GM12891 (cell line): ENCODE results near the gene ABCA1.

ENCODE experiments used
- DNase-seq: peaks from one replicate; pipeline ENCODE4 v3.0.0; 2011; ENCODE audit warnings: low spot score; ENCODE audit not compliant: insufficient read length
- FAIRE-seq: peaks from 2 replicates; lab custom pipeline; 2011; peaks lifted over from hg19 to GRCh38; lab: Jason Lieb, UNC
- PAX5 ChIP-seq: IDR thresholded peaks from 2 replicates; pipeline ENCODE4 v1.6.1; 2011; ENCODE audit warnings: low read length, moderate library complexity, mild to moderate bottlenecking; ENCODE audit not compliant: insufficient read depth, severe bottlenecking
- POLR2A ChIP-seq: IDR thresholded peaks from 2 replicates; pipeline ENCODE4 v1.6.1; 2011; ENCODE audit warnings: low read depth, low read length, control low read depth
- POLR2AphosphoS5 ChIP-seq: IDR thresholded peaks from 2 replicates; pipeline ENCODE4 v1.6.1; 2011; ENCODE audit warnings: low read depth, low read length, control low read depth
- POU2F2 ChIP-seq: IDR thresholded peaks from 2 replicates; pipeline ENCODE4 v1.6.1; 2011; ENCODE audit warnings: low read depth, mild to moderate bottlenecking, control low read depth, low read length, moderate library complexity
- SPI1 ChIP-seq: IDR thresholded peaks from 2 replicates; pipeline ENCODE4 v1.6.1; 2011; ENCODE audit warnings: low read depth, low read length, control low read depth
- TAF1 ChIP-seq: IDR thresholded peaks from 2 replicates; pipeline ENCODE4 v1.6.1; 2011; ENCODE audit warnings: low read depth, low read length, control low read depth

ABCA1 gene

DNA sequence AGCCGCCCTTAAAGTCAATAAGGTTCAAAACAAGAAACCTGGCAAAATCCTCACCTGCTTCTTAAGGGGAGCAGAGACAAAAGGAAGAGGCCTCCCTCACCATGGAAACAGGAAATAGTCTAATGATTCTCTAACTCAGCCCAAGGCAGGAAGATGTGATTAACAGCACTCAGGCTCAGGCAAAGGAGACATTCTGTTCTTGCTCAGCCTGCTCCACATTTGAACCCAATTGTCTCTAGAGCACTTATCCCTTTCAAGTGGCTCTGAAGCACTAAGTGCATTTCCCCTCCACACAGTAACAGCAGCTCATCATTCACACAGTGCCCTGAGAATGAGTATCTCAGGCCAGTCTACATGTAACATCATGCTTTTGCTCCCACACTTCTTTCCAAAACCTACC lies 91.7 kb downstream of the ABCA1 start:
- DNase-seq (no peak), FAIRE-seq (no peak)
- TF ChIP-seq PAX5 = no peak
- TF ChIP-seq SPI1 = no peak
- no peak for TF ChIP-seq POLR2A
- TF ChIP-seq POU2F2 = no peak
- TF ChIP-seq POLR2AphosphoS5 = no peak
- TF ChIP-seq TAF1 = no peak

GRCh38 chr9:104835161-104835560 lies 92.8 kb downstream of the ABCA1 start:
- TF ChIP-seq POLR2A = no peak
- no peak for TF ChIP-seq POLR2AphosphoS5
- TF ChIP-seq PAX5 = no peak
- TF ChIP-seq SPI1 = no peak
- TF ChIP-seq POU2F2 = no peak
- TF ChIP-seq TAF1 = no peak
- FAIRE-seq (no peak), DNase-seq (no peak)

DNA sequence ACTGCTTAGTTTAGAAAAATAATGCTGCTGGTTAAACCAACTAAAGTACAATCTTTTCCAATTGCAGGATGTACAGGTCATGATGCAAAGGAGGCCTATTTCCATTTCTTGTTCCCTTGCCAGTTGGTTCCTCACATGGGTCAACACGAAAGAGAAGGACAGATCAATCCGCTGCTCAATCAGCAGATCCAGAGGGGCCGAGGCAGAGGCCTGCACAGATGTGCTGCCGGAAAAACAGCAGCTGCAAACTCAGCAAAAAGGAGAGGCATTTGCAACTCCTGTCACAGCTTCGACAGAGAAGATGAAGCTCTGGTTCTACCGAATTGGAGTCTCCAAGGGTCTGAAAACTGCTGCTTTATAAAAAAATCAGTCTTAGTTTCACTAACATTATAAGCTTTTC lies 94.3 kb downstream of the ABCA1 start:
- TF ChIP-seq POU2F2 = no peak
- TF ChIP-seq SPI1 = no peak
- DNase-seq = no peak
- FAIRE-seq = no peak

- TF ChIP-seq PAX5 (no peak), POU2F2 (no peak), POLR2AphosphoS5 (no peak), TAF1 (no peak), SPI1 (no peak), POLR2A (no peak)
- DNase-seq (no peak), FAIRE-seq (no peak)
Observed at GRCh38 chr9:104831681-104832080, 96.3 kb downstream of the ABCA1 start.

DNA sequence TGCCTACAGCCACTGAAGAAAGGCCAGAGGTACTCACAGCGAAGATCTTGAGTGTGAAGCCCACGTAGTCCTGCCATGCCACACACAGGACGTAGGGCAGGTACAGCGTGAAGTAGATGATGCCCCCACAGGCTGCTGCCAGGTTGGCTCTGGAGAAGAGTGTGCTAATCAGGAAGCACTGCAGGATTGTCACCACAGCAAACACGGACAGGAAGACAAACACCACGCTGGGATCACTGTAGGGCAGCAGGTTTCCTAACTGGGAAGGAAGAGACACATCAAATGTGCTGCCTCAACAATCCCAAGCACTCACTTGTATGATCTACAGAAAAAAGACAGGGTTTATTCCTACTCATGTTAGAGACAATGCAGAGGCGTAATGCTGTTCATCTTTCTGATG lies 101.0 kb downstream of the ABCA1 start:
- TF ChIP-seq PAX5 (no peak), POLR2A (no peak), TAF1 (no peak), POU2F2 (no peak), POLR2AphosphoS5 (no peak), SPI1 (no peak)
- DNase-seq (no peak), FAIRE-seq (no peak)

- TF ChIP-seq PAX5 (no peak), SPI1 (no peak), TAF1 (no peak), POLR2AphosphoS5 (no peak), POU2F2 (no peak), POLR2A (no peak)
- no peak for FAIRE-seq
- no peak for DNase-seq
Observed at GRCh38 chr9:104826079-104826775, 101.7 kb downstream of the ABCA1 start.

DNA sequence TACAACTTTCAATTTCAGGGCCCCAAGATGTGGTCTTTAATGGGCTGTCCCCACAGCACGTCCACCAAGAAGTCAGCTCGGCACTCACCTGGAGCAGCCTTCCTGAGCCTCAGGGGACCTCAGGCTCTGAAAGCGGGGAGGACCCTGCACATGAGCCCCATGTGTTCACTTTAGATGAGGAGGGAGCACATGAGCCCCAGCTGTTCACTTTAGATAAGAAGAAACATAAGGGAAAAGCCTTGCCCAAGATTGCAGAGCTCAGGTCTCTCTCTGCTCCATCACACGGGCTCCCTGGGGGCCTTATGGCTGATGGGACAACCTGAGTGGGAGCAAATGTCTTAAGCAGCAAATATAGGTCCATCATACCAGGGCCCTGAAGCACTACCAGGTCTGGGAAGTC lies 107.6 kb downstream of the ABCA1 start:
- FAIRE-seq (no peak), DNase-seq (no peak)
- no peak for TF ChIP-seq TAF1
- TF ChIP-seq POLR2AphosphoS5 = no peak
- no peak for TF ChIP-seq SPI1
- TF ChIP-seq POLR2A = no peak
- TF ChIP-seq PAX5 = no peak
- no peak for TF ChIP-seq POU2F2

GRCh38 chr9:104819033-104819432 lies 108.9 kb downstream of the ABCA1 start:
- no peak for FAIRE-seq
- TF ChIP-seq TAF1 (no peak), POLR2AphosphoS5 (no peak), SPI1 (no peak)
- DNase-seq = no peak

DNA sequence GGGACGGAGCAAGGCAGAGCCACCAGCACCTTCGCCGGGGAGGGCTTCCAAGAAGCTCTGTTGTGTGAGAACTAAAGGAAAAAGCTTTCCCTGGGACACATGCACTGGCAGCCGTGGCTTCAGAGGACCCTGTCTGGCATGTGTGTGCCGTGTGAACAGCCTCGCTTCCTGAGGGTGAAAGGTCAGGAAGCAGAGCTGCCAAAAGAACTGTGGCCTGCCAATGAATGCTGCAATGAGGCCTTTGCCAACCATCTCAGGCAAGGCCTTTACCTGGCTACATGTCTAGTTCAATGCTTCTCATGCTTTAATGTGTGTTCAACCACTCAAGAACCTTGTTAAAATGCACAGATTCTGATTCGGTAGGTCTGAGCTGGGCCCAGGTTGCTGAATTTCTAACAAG lies 110.5 kb downstream of the ABCA1 start:
- no peak for TF ChIP-seq SPI1
- TF ChIP-seq POLR2AphosphoS5 = no peak
- TF ChIP-seq POU2F2 = no peak
- TF ChIP-seq TAF1 = no peak
- TF ChIP-seq POLR2A = no peak
- no peak for TF ChIP-seq PAX5
- no peak for FAIRE-seq
- no peak for DNase-seq

GRCh38 chr9:104815851-104816565 lies 111.9 kb downstream of the ABCA1 start:
- DNase-seq (no peak), FAIRE-seq (no peak)
- TF ChIP-seq TAF1 (no peak), POU2F2 (no peak), SPI1 (no peak), POLR2AphosphoS5 (no peak), POLR2A (no peak), PAX5 (no peak)
